Neuronal stem cell (in vitro differentiated cells): ENCODE results near the gene ZKSCAN3.

Source experiments
- DNase-seq: peaks from one replicate; pipeline ENCODE4 v3.0.0-alpha.2; 2013; ENCODE audit warnings: low spot score
- H2AFZ ChIP-seq: one replicate; pipeline ENCODE4 v1.6.1; 2013; ENCODE audit warnings: mild to moderate bottlenecking, low read length, inconsistent platforms
- H2AK5ac ChIP-seq: 2 replicates; pipeline ENCODE4 v1.6.1; 2013; ENCODE audit warnings: low read depth, mild to moderate bottlenecking, inconsistent platforms, low read length, moderate library complexity, mixed read lengths
- H2BK120ac ChIP-seq: 2 replicates; pipeline ENCODE4 v1.6.1; 2013; ENCODE audit warnings: low read depth, mild to moderate bottlenecking, inconsistent platforms, low read length, moderate library complexity, mixed read lengths
- H2BK12ac ChIP-seq: one replicate; pipeline ENCODE4 v1.6.1; 2013; ENCODE audit warnings: low read length, inconsistent platforms
- H2BK15ac ChIP-seq: 2 replicates; pipeline ENCODE4 v1.6.1; 2013; ENCODE audit warnings: mild to moderate bottlenecking, low read length, inconsistent platforms, mixed read lengths
- H2BK5ac ChIP-seq: one replicate; pipeline ENCODE4 v1.6.1; 2013; ENCODE audit warnings: inconsistent platforms, mild to moderate bottlenecking, low read length, moderate library complexity
- H3K14ac ChIP-seq: one replicate; pipeline ENCODE4 v1.6.1; 2013; ENCODE audit warnings: low read length, inconsistent platforms
- H3K18ac ChIP-seq: 2 replicates; pipeline ENCODE4 v1.6.1; 2013; ENCODE audit warnings: low read length, inconsistent platforms
- H3K23ac ChIP-seq: 2 replicates; pipeline ENCODE4 v1.6.1; 2013; ENCODE audit warnings: low read depth, mild to moderate bottlenecking, mixed read lengths, low read length, inconsistent platforms; ENCODE audit not compliant: poor library complexity
- H3K27ac ChIP-seq: replicated peaks from 3 replicates; pipeline ENCODE4 v1.5.1; 2013; ENCODE audit warnings: low read length, inconsistent platforms
- H3K27me3 ChIP-seq, 3 experiments: 2 replicates each; pipeline ENCODE4 v1.6.1; 2013; ENCODE audit warnings: low read length in 3 of 3, mild to moderate bottlenecking in 2 of 3, inconsistent platforms in 1 of 3, low read depth in 1 of 3, mixed read lengths in 1 of 3, moderate library complexity in 1 of 3; ENCODE audit not compliant: control insufficient read depth in 3 of 3, insufficient read depth in 3 of 3
- H3K36me3 ChIP-seq, 2 donors: replicated peaks in 1 of 2; 2 replicates each; pipeline ENCODE4 v1.6.1; 2013; ENCODE audit warnings: low read length in 2 of 2; ENCODE audit not compliant: control insufficient read depth in 2 of 2, insufficient read depth in 2 of 2
- H3K4ac ChIP-seq: 2 replicates; pipeline ENCODE4 v1.6.1; 2013; ENCODE audit warnings: inconsistent platforms, mild to moderate bottlenecking, low read length, moderate library complexity
- H3K4me1 ChIP-seq, 2 donors: 1 replicate in 1 of 2; 2 replicates in 1 of 2; pipeline ENCODE4 v1.6.1; 2013; ENCODE audit warnings: low read length in 2 of 2, low read depth in 1 of 2; ENCODE audit not compliant: control insufficient read depth in 2 of 2, insufficient read depth in 1 of 2
- H3K4me2 ChIP-seq: one replicate; pipeline ENCODE4 v1.6.1; 2013; ENCODE audit warnings: mild to moderate bottlenecking, low read length, inconsistent platforms; ENCODE audit not compliant: insufficient read depth, poor library complexity, severe bottlenecking
- H3K4me3 ChIP-seq, 2 donors: 2 replicates each; pipeline ENCODE4 v1.5.1; 2013; ENCODE audit warnings: low read length in 2 of 2, mild to moderate bottlenecking in 2 of 2, inconsistent platforms in 1 of 2, moderate library complexity in 1 of 2
- H3K79me1 ChIP-seq: one replicate; pipeline ENCODE4 v1.6.1; 2013; ENCODE audit warnings: low read depth, mild to moderate bottlenecking, inconsistent platforms, low read length, moderate library complexity
- H3K9ac ChIP-seq: one replicate; pipeline ENCODE4 v1.6.1; 2013; ENCODE audit warnings: mild to moderate bottlenecking, low read depth, low read length, inconsistent platforms; ENCODE audit not compliant: poor library complexity
- H3K9me3 ChIP-seq, 2 donors: replicated peaks in 1 of 2; 2 replicates each; pipeline versions ENCODE3 to v1.6.1; 2013; ENCODE audit warnings: low read length in 2 of 2, mild to moderate bottlenecking in 2 of 2, inconsistent platforms in 1 of 2, low read depth in 1 of 2, mixed read lengths in 1 of 2, moderate library complexity in 1 of 2; ENCODE audit not compliant: control insufficient read depth in 2 of 2, insufficient read depth in 1 of 2
- H4K8ac ChIP-seq: one replicate; pipeline ENCODE4 v1.6.1; 2013; ENCODE audit warnings: low read depth, mild to moderate bottlenecking, inconsistent platforms, low read length, moderate library complexity
- H4K91ac ChIP-seq: one replicate; pipeline ENCODE4 v1.6.1; 2013; ENCODE audit warnings: low read length, low read depth, mild to moderate bottlenecking, inconsistent platforms; ENCODE audit not compliant: poor library complexity
- WGBS, 2 donors: extraction: QIAGEN DNeasy Blood & Tissue Kit; methylation state at CpG; one replicate each; pipeline ENCODE4 v1.1.7; 2013; ENCODE audit warnings: missing lambda C conversion rate in 2 of 2, mixed read lengths in 1 of 2; ENCODE audit not compliant: insufficient read length in 2 of 2, insufficient replicate concordance in 1 of 2; ENCODE audit errors: extremely low coverage in 2 of 2; 5-methylcytosine and 5-hydroxymethylcytosine counted together

Gene ZKSCAN3

DNA sequence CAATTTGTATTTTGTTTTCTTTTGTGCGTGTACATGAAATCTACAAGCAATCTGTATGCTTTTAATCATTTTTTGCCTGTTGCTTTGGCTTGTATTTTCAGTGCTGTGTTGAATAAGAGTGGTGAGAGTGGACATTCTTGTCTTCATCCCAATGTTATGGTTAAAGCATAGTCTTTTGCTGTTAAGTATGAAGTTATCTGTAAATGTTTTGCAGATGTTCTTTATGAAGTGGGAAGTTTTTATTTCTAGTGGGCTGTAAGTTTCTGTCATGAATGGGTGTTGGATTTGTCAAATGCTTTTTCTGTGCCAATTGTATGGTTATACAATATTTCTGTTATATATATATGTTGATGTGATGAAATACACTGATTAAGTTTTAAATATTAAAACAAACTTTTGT, 24.2 kb downstream of the ZKSCAN3 start:
- Histone ChIP-seq H2BK5ac (no peak overlapping the region), H3K14ac (no peak overlapping the region), H3K27ac (no peak overlapping the region), H3K9ac (no peak overlapping the region), H2AFZ (no peak overlapping the region), H3K36me3 (peaks cover 3 to 51% of the 10 kb centered on the region in 2 donors), H3K4me1 (no peaks in the 10 kb centered on the region), H3K27me3 (no peaks in the 10 kb centered on the region), H3K23ac (no peak overlapping the region), H2BK12ac (no peak overlapping the region), H3K4ac (no peak overlapping the region), H4K91ac (no peak overlapping the region), H2BK120ac (no peak overlapping the region), H3K79me1 (no peaks in the 10 kb centered on the region), H2BK15ac (no peak overlapping the region), H3K9me3 (peaks cover 0 to 6% of the 10 kb centered on the region in 2 donors), H3K4me2 (no peak overlapping the region), H4K8ac (no peak overlapping the region), H3K4me3 (no peak overlapping the region), H2AK5ac (no peak overlapping the region), H3K18ac (no peak overlapping the region)
- no peak for DNase-seq
- WGBS, 2 donors: no CpG with 5 or more reads among the region's 1 CpG

DNA sequence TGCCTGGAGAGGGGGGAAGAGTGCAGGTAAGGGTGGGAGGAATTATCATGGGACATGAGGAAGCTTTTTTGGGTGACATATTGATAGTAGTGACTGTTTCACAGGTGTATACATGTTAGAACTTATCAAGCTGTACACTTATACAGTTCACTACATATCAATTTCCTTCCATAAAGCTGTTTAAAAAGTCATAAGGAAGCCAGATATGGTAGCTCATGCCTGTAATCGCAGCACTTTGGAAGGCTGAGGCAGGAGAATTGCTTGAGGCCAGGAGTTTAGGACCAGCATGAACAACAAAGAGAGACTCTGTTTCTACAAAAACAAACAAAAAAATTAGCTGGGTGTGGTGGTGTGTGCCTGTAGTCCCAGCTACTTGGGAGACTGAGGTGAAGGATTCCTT, 28.1 kb downstream of the ZKSCAN3 start:
- no peak overlapping the region for H3K4me2 ChIP-seq
- no CpG with 5 or more reads among the region's 1 CpG for WGBS, 2 donors

GRCh38 chr6:28378644-28379043, 28.9 kb downstream of the ZKSCAN3 start:
- H3K36me3 ChIP-seq: peaks cover 18 to 91% of the 10 kb centered on the region in 2 donors
- H2BK5ac ChIP-seq: no peak overlapping the region
- H3K9me3 ChIP-seq: peaks cover 4 to 23% of the 10 kb centered on the region in 2 donors

More for the DNA sequence above, 28.1 kb downstream of the ZKSCAN3 start:
- Histone ChIP-seq H3K4me3 (no peak overlapping the region), H2AFZ (no peak overlapping the region), H4K91ac (no peak overlapping the region), H3K27ac (no peak overlapping the region), H3K79me1 (peaks cover 2% of the 10 kb centered on the region), H3K36me3 (peaks cover 19 to 83% of the 10 kb centered on the region in 2 donors), H2BK120ac (no peak overlapping the region), H2AK5ac (no peak overlapping the region), H4K8ac (no peak overlapping the region), H3K4me1 (no peaks in the 10 kb centered on the region), H3K9me3 (peaks cover 4 to 23% of the 10 kb centered on the region in 2 donors), H3K9ac (no peak overlapping the region), H2BK5ac (no peak overlapping the region), H3K27me3 (no peaks in the 10 kb centered on the region), H3K23ac (no peak overlapping the region), H3K14ac (no peak overlapping the region), H3K18ac (no peak overlapping the region), H2BK12ac (no peak overlapping the region), H2BK15ac (no peak overlapping the region), H3K4ac (no peak overlapping the region)
- no peak for DNase-seq

GRCh38 chr6:28380381-28380780, 30.6 kb downstream of the ZKSCAN3 start:
- no peak overlapping the region for H3K4ac ChIP-seq
- peaks cover 4 to 23% of the 10 kb centered on the region in 2 donors for H3K9me3 ChIP-seq
- no peak overlapping the region for H3K23ac ChIP-seq
- no peak overlapping the region for H3K9ac ChIP-seq
- H3K79me1 ChIP-seq: peaks cover 2% of the 10 kb centered on the region
- no peak overlapping the region for H3K27ac ChIP-seq
- H2AK5ac ChIP-seq: no peak overlapping the region
- H2BK12ac ChIP-seq: no peak overlapping the region
- H4K8ac ChIP-seq: no peak overlapping the region
- H3K4me2 ChIP-seq: no peak overlapping the region
- no peak overlapping the region for H2BK15ac ChIP-seq
- H4K91ac ChIP-seq: no peak overlapping the region
- no peak overlapping the region for H2AFZ ChIP-seq
- no peak overlapping the region for H3K4me3 ChIP-seq
- no peak overlapping the region for H3K14ac ChIP-seq
- H3K18ac ChIP-seq: no peak overlapping the region
- WGBS, 2 donors: no CpG with 5 or more reads among the region's 2 CpGs
- no peak for DNase-seq
- no peak overlapping the region for H2BK120ac ChIP-seq
- peaks cover 18 to 98% of the 10 kb centered on the region in 2 donors for H3K36me3 ChIP-seq
- H3K4me1 ChIP-seq: peaks cover 0 to 1% of the 10 kb centered on the region in 2 donors
- H3K27me3 ChIP-seq: no peaks in the 10 kb centered on the region
- no peak overlapping the region for H2BK5ac ChIP-seq

More at GRCh38 chr6:28378644-28379043, 28.9 kb downstream of the ZKSCAN3 start:
- H4K8ac ChIP-seq: no peak overlapping the region
- no peaks in the 10 kb centered on the region for H3K4me1 ChIP-seq
- no peak overlapping the region for H3K4ac ChIP-seq
- no peak overlapping the region for H4K91ac ChIP-seq
- H2BK120ac ChIP-seq: no peak overlapping the region
- H3K4me2 ChIP-seq: no peak overlapping the region
- H2AFZ ChIP-seq: no peak overlapping the region
- no peak overlapping the region for H3K23ac ChIP-seq
- H2AK5ac ChIP-seq: no peak overlapping the region
- no peak overlapping the region for H3K9ac ChIP-seq
- no peak overlapping the region for H3K27ac ChIP-seq
- H2BK15ac ChIP-seq: no peak overlapping the region
- H3K18ac ChIP-seq: no peak overlapping the region
- H2BK12ac ChIP-seq: no peak overlapping the region
- H3K27me3 ChIP-seq: no peaks in the 10 kb centered on the region
- peaks cover 2% of the 10 kb centered on the region for H3K79me1 ChIP-seq
- DNase-seq: no peak
- H3K4me3 ChIP-seq: no peak overlapping the region
- H3K14ac ChIP-seq: no peak overlapping the region
